ENCODE data around the gene LAMB3.

LAMB3 gene

GRCh38 chr1:209576392-209577197, 75.6 kb downstream of the LAMB3 start:
- H3K36me3 ChIP-seq (ENCODE audit: insufficient read depth), result no peaks in the 10 kb centered on the region
- no peaks in the 10 kb centered on the region for H4K20me1 ChIP-seq (ENCODE audit: insufficient read depth)
- no peak overlapping the region for H3K9ac ChIP-seq
- H2AFZ ChIP-seq (ENCODE audit: low read depth), result peak overlapping the region; percentile 2; the same call in 1 of the 2 replicates
- H3K27ac ChIP-seq, result no peak overlapping the region
- peak; percentile 98 for TF ChIP-seq CTCF (conservative IDR thresholded peaks at IDR 0.05; ENCODE audit: low read depth, low read length)
- H3K4me2 ChIP-seq, result no peak overlapping the region
- no peaks in the 10 kb centered on the region for H3K79me2 ChIP-seq (ENCODE audit: insufficient read depth, low read depth)
- no peak overlapping the region for H3K4me3 ChIP-seq (IDR thresholded peaks at IDR 0.05; ENCODE audit: insufficient read depth, low read depth, low read length)
- H3K4me1 ChIP-seq (ENCODE audit: low read depth, poor library complexity, severe bottlenecking), result no peaks in the 10 kb centered on the region
- no peaks in the 10 kb centered on the region for H3K27me3 ChIP-seq (ENCODE audit: insufficient read depth, low read depth)

- H3K27me3 ChIP-seq (ENCODE audit: insufficient read depth, low read depth), result no peaks in the 10 kb centered on the region
- no peaks in the 10 kb centered on the region for H4K20me1 ChIP-seq (ENCODE audit: insufficient read depth)
- H3K27ac ChIP-seq, result no peak overlapping the region
- H3K79me2 ChIP-seq (ENCODE audit: insufficient read depth, low read depth), result no peaks in the 10 kb centered on the region
- H3K9ac ChIP-seq, result no peak overlapping the region
- no peak for TF ChIP-seq CTCF (conservative IDR thresholded peaks at IDR 0.05; ENCODE audit: low read depth, low read length)
- no peak overlapping the region for H3K4me3 ChIP-seq (IDR thresholded peaks at IDR 0.05; ENCODE audit: insufficient read depth, low read depth, low read length)
- H2AFZ ChIP-seq (ENCODE audit: low read depth), result no peak overlapping the region
- H3K4me1 ChIP-seq (ENCODE audit: low read depth, poor library complexity, severe bottlenecking), result peaks cover 5% of the 10 kb centered on the region
- no peak overlapping the region for H3K4me2 ChIP-seq
- no peaks in the 10 kb centered on the region for H3K36me3 ChIP-seq (ENCODE audit: insufficient read depth)
Observed at GRCh38 chr1:209570743-209571142, 81.5 kb downstream of the LAMB3 start.

GRCh38 chr1:209569455-209570207, 82.6 kb downstream of the LAMB3 start:
- H4K20me1 ChIP-seq (ENCODE audit: insufficient read depth), result no peaks in the 10 kb centered on the region
- H3K27me3 ChIP-seq (ENCODE audit: insufficient read depth, low read depth), result no peaks in the 10 kb centered on the region
- TF ChIP-seq CTCF (conservative IDR thresholded peaks at IDR 0.05; ENCODE audit: low read depth, low read length), result peak; percentile 98
- peak overlapping the region; percentile 53; the same call in 1 of the 2 replicates for H2AFZ ChIP-seq (ENCODE audit: low read depth)
- no peak overlapping the region for H3K9ac ChIP-seq
- peak overlapping the region; percentile 63 for H3K4me2 ChIP-seq
- H3K4me3 ChIP-seq (IDR thresholded peaks at IDR 0.05; ENCODE audit: insufficient read depth, low read depth, low read length), result no peak overlapping the region
- no peaks in the 10 kb centered on the region for H3K79me2 ChIP-seq (ENCODE audit: insufficient read depth, low read depth)
- no peak overlapping the region for H3K27ac ChIP-seq
- no peaks in the 10 kb centered on the region for H3K36me3 ChIP-seq (ENCODE audit: insufficient read depth)
- peaks cover 5% of the 10 kb centered on the region for H3K4me1 ChIP-seq (ENCODE audit: low read depth, poor library complexity, severe bottlenecking)

GRCh38 chr1:209567698-209568175, 84.5 kb downstream of the LAMB3 start:
- no peak overlapping the region for H3K4me2 ChIP-seq
- H3K36me3 ChIP-seq (ENCODE audit: insufficient read depth), result no peaks in the 10 kb centered on the region
- H3K27ac ChIP-seq, result no peak overlapping the region
- no peak overlapping the region for H3K4me3 ChIP-seq (IDR thresholded peaks at IDR 0.05; ENCODE audit: insufficient read depth, low read depth, low read length)
- H2AFZ ChIP-seq (ENCODE audit: low read depth), result no peak overlapping the region
- H3K4me1 ChIP-seq (ENCODE audit: low read depth, poor library complexity, severe bottlenecking), result peaks cover 5% of the 10 kb centered on the region
- H4K20me1 ChIP-seq (ENCODE audit: insufficient read depth), result no peaks in the 10 kb centered on the region
- no peak overlapping the region for H3K9ac ChIP-seq
- H3K27me3 ChIP-seq (ENCODE audit: insufficient read depth, low read depth), result no peaks in the 10 kb centered on the region
- H3K79me2 ChIP-seq (ENCODE audit: insufficient read depth, low read depth), result no peaks in the 10 kb centered on the region
- no peak for TF ChIP-seq CTCF (conservative IDR thresholded peaks at IDR 0.05; ENCODE audit: low read depth, low read length)
